AG04450 (cell line): Measurements from ENCODE around the gene RAMP3. TPM values are rescaled to one million over a fixed set of nuclear protein-coding genes. Genes with fewer than 3 reads are reported as not detected.

Experiments used
- CTCF ChIA-PET: fragments of 300-600, 350-600 bp; formaldehyde crosslinking; extraction: SDS; loops from one replicate; lab custom pipeline; 2022; ENCODE audit warnings: antibody characterized with exemption, inconsistent platforms; lab: Charles Lee
- POLR2A ChIA-PET: fragments of 350-600 bp; formaldehyde crosslinking; extraction: SDS; loops from one replicate; lab custom pipeline; 2021; ENCODE audit warnings: antibody characterized with exemption, inconsistent platforms; lab: Yijun Ruan, JAX
- DNase-seq: peaks from one replicate; pipeline ENCODE4 v3.0.0-alpha.2; 2011; ENCODE audit warnings: low read depth, low spot score
- H3K27ac ChIP-seq: one replicate; pipeline ENCODE4 v1.5.1; 2012; ENCODE audit warnings: low read depth, low read length, control low read depth
- H3K27me3 ChIP-seq: one replicate; pipeline ENCODE4 v1.6.0; 2012; ENCODE audit warnings: low read length; ENCODE audit not compliant: control insufficient read depth, insufficient read depth
- H3K4me3 ChIP-seq: 2 replicates; pipeline ENCODE4 v1.5.1; 2011; ENCODE audit warnings: mild to moderate bottlenecking, low read depth, low read length, control low read depth
- H3K9me3 ChIP-seq: 2 replicates; pipeline ENCODE4 v1.5.1; 2012; ENCODE audit warnings: low read length; ENCODE audit not compliant: control insufficient read depth, insufficient read depth
- polyA plus RNA-seq: library from polyadenylated mRNA; depleted of rRNA; stranded (reverse); fragments of >200 nt; gene quantifications from 2 replicates; pipeline ENCODE4 v1.2.3, GENCODE V29; 2011
- TF ChIP-seq, protein P1 (sequence below): IDR thresholded peaks from 2 replicates; pipeline ENCODE4 v1.5.1; 2011; ENCODE audit warnings: low read depth, low read length, control low read depth, inconsistent platforms

The RAMP3 gene
- polyA plus RNA-seq, 1 experiment, result not detected

- DNase-seq, result no peak
- H3K9me3 ChIP-seq, result no peaks in the 10 kb centered on the region
- TF ChIP-seq, protein P1, sequence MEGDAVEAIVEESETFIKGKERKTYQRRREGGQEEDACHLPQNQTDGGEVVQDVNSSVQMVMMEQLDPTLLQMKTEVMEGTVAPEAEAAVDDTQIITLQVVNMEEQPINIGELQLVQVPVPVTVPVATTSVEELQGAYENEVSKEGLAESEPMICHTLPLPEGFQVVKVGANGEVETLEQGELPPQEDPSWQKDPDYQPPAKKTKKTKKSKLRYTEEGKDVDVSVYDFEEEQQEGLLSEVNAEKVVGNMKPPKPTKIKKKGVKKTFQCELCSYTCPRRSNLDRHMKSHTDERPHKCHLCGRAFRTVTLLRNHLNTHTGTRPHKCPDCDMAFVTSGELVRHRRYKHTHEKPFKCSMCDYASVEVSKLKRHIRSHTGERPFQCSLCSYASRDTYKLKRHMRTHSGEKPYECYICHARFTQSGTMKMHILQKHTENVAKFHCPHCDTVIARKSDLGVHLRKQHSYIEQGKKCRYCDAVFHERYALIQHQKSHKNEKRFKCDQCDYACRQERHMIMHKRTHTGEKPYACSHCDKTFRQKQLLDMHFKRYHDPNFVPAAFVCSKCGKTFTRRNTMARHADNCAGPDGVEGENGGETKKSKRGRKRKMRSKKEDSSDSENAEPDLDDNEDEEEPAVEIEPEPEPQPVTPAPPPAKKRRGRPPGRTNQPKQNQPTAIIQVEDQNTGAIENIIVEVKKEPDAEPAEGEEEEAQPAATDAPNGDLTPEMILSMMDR, result no peak
- ChIA-PET POLR2A (no interaction called here), CTCF (no interaction called here)
- peaks cover 2% of the 10 kb centered on the region for H3K27me3 ChIP-seq
- H3K4me3 ChIP-seq, result no peak overlapping the region
- H3K27ac ChIP-seq, result no peak overlapping the region
Observed at GRCh38 chr7:45225311-45225947, 67.8 kb downstream of the RAMP3 start.

- TF ChIP-seq, protein P1, result no peak
- ChIA-PET CTCF (no interaction called here), POLR2A (no interaction called here)
Observed at GRCh38 chr7:45225948-45226335, 68.4 kb downstream of the RAMP3 start.

DNA sequence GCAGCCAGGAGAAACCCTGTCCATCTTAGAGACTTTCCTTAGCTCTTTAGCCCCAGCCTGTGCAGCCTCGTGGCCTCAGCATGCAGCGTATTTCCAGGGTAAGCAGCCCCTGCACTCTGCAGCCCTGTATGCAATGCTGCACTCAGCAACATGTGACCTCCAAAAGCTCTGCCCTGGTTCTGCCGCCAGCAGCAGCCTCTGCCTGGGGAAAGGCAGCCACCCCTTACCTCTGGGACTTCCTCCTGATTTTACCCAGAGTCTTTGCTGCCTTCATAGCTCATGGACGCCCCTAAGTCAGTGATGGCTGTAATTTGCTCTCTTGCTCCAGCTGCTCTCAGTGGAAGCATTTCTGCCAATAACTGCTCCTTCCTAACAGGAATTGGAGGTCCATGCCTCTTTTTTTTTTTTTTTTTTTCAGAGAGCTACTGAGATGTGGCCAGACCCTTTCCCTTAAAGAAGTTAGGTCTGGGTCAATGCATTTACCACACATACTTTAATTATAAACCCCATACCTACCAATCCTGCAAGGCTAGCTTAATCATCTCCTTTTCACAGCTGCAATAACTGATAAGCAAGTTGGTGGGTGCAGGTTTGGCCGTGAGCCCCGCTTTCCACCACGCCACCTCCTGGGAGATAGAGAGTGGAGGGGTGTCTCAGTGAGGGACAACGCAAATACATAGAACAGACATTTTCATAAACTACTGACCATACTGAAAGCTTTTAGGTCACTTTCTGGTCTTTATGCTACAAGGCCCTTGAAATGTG lies 71.7 kb downstream of the RAMP3 start:
- POLR2A ChIA-PET, result no interaction called here

More at GRCh38 chr7:45225948-45226335, 68.4 kb downstream of the RAMP3 start:
- Histone ChIP-seq H3K27me3 (peaks cover 2% of the 10 kb centered on the region), H3K4me3 (no peak overlapping the region), H3K27ac (no peak overlapping the region), H3K9me3 (no peaks in the 10 kb centered on the region)
- DNase-seq, result no peak

DNA sequence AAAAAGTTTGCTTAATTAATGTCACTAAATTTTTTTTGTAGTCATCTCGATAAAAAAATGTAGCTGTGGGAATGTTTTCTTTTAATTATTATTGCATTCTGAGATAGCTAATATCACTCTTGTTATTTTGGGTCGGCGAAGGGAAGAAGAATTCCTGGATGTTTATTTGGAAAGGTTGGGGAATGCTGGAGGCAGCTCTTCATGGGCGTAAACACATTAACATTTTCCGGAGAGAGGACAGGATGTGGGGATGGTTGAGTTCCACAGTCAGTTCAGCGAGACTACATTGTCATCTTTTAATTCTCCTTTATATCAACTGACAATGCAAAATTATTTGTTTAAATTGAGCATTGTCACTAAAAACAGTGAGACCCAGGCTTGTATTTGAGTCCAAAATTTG lies 72.5 kb downstream of the RAMP3 start:
- no peak for DNase-seq
- H3K9me3 ChIP-seq, result no peaks in the 10 kb centered on the region
- H3K27ac ChIP-seq, result no peak overlapping the region
- ChIA-PET POLR2A (no interaction called here), CTCF (no interaction called here)
- H3K27me3 ChIP-seq, result peaks cover 2% of the 10 kb centered on the region
- no peak overlapping the region for H3K4me3 ChIP-seq
- TF ChIP-seq, protein P1, result no peak

More for the DNA sequence above, 71.7 kb downstream of the RAMP3 start:
- TF ChIP-seq, protein P1, result no peak
- CTCF ChIA-PET, result interaction anchor here (0.7 kb wide), 1 partner anchor 25 kb away, joined by 3 read pairs; no protein-coding TSS in a partner anchor
- no peak for DNase-seq
- Histone ChIP-seq H3K27ac (no peak overlapping the region), H3K4me3 (no peak overlapping the region), H3K27me3 (peaks cover 2% of the 10 kb centered on the region), H3K9me3 (no peaks in the 10 kb centered on the region)

- no peak overlapping the region for H3K27ac ChIP-seq
- CTCF ChIA-PET, result no interaction called here
- H3K9me3 ChIP-seq, result no peaks in the 10 kb centered on the region
- peaks cover 2% of the 10 kb centered on the region for H3K27me3 ChIP-seq
- H3K4me3 ChIP-seq, result no peak overlapping the region
- DNase-seq, result no peak
- POLR2A ChIA-PET, result no interaction called here
- TF ChIP-seq, protein P1, result no peak
Observed at GRCh38 chr7:45230611-45231165, 73.1 kb downstream of the RAMP3 start.
